A549 (cell line): ENCODE results near the gene SLC35E4. TPM values are rescaled to one million over a fixed set of nuclear protein-coding genes. Genes with fewer than 3 reads are reported as not detected.
"Not testable (repeated sequence)": the region's sequence is repeated elsewhere in the genome, so short reads cannot be mapped to it uniquely, and the experiment has no call there.

Source experiments
- ATAC-seq, 2 experiments: fragments of 200-7000 bp in 1 of 2; fragments of >200 bp in 1 of 2; cut with Nextera tagmentation in 1 of 2; cut with Tn5 transposase in 1 of 2; 3 replicates each; pipeline versions ENCODE4 v1.8.0 to v1.9.1; 2018 to 2020; ENCODE audit warnings: mild to moderate bottlenecking in 1 of 2, moderate library complexity in 1 of 2
- CTCF ChIA-PET: fragments of 300-600 bp; sonication (Branson Sonifier 250); formaldehyde crosslinking; extraction: SDS; loops from one replicate; lab custom pipeline; 2021; ENCODE audit warnings: antibody characterized with exemption, inconsistent platforms; lab: Yijun Ruan, JAX
- POLR2A ChIA-PET: fragments of 350-600 bp; formaldehyde crosslinking; extraction: SDS; loops from one replicate; lab custom pipeline; 2021; ENCODE audit warnings: antibody characterized with exemption, inconsistent platforms; lab: Yijun Ruan, JAX
- DNase-seq, 2 experiments: peaks; one replicate each; pipeline versions ENCODE4 v3.0.0 to v3.0.0-alpha.2; 2011 to 2016; ENCODE audit warnings: low read depth in 1 of 2, low spot score in 1 of 2
- FAIRE-seq: peaks from 2 replicates; lab custom pipeline; 2011; peaks lifted over from hg19 to GRCh38; lab: Jason Lieb, UNC
- H3K27ac ChIP-seq, 2 experiments: fragments of >200 bp; sonication (Bioruptor Twin); formaldehyde crosslinking; 3 replicates each; pipeline ENCODE4 v1.5.1; 2016 to 2017
- H3K4me1 ChIP-seq: fragments of >200 bp; sonication (Bioruptor Twin); formaldehyde crosslinking; 3 replicates; pipeline ENCODE4 v1.6.1; 2016
- H3K4me2 ChIP-seq: fragments of >200 bp; sonication (Bioruptor Twin); formaldehyde crosslinking; 3 replicates; pipeline ENCODE4 v1.6.1; 2016
- H3K4me3 ChIP-seq: fragments of >200 bp; sonication (Bioruptor Twin); formaldehyde crosslinking; 3 replicates; pipeline ENCODE4 v1.5.1; 2016
- H3K9me3 ChIP-seq: fragments of >200 bp; sonication (Bioruptor Twin); formaldehyde crosslinking; 3 replicates; pipeline ENCODE4 v1.6.1; 2016
- BHLHE40 ChIP-seq: IDR thresholded peaks from 2 replicates; pipeline ENCODE4 v1.6.1; 2012; ENCODE audit warnings: low read depth, low read length, inconsistent platforms
- CBX2 ChIP-seq: fragments of 200-600 bp; sonication (generic); IDR thresholded peaks from 2 replicates; pipeline ENCODE4 v1.6.1; 2016; ENCODE audit warnings: low read depth, mild to moderate bottlenecking, borderline replicate concordance
- CBX8 ChIP-seq: fragments of 200-600 bp; sonication (generic); IDR thresholded peaks from 2 replicates; pipeline ENCODE4 v1.6.1; 2016
- ESRRA ChIP-seq: fragments of 150-350 bp; IDR thresholded peaks from 2 replicates; pipeline ENCODE4 v1.6.1; 2014; ENCODE audit warnings: mild to moderate bottlenecking, low read length, borderline replicate concordance
- FOSB ChIP-seq: fragments of 250-450 bp; sonication (Bioruptor Pico); IDR thresholded peaks from 2 replicates; pipeline ENCODE4 v1.5.0; 2020; ENCODE audit warnings: mild to moderate bottlenecking, moderate library complexity
- FOSL2 ChIP-seq, 2 experiments: fragments of 450-650 bp in 1 of 2; fragments of >200 bp in 1 of 2; sonication (Bioruptor Twin) in 1 of 2; formaldehyde crosslinking; IDR thresholded peaks; 2 replicates each; pipeline versions ENCODE4 v1.5.0 to v1.6.1; 2016 to 2020; ENCODE audit warnings: mild to moderate bottlenecking in 1 of 2, moderate library complexity in 1 of 2
- HEYL ChIP-seq: fragments of 250-450 bp; sonication (Bioruptor Pico); IDR thresholded peaks from 2 replicates; pipeline ENCODE4 v1.8.0; 2021; ENCODE audit warnings: mild to moderate bottlenecking, moderate library complexity
- HOXA7 ChIP-seq: fragments of 250-450 bp; sonication (Bioruptor Pico); IDR thresholded peaks from 2 replicates; pipeline ENCODE4 v1.5.0; 2020; ENCODE audit warnings: mild to moderate bottlenecking, moderate library complexity
- KDM1A ChIP-seq: fragments of 200-600 bp; sonication (generic); IDR thresholded peaks from 2 replicates; pipeline ENCODE4 v1.6.1; 2016; ENCODE audit warnings: low read depth, mild to moderate bottlenecking
- MAFK ChIP-seq: fragments of 450-650 bp; IDR thresholded peaks from 2 replicates; pipeline ENCODE4 v1.6.1; 2014; ENCODE audit not compliant: partially characterized antibody
- NFE2L2 ChIP-seq: fragments of 150-350 bp; conservative IDR thresholded peaks from 2 replicates; pipeline ENCODE4 v1.6.1; 2014; ENCODE audit warnings: low read length
- POLR2A ChIP-seq: IDR thresholded peaks from 2 replicates; pipeline ENCODE4 v1.6.1; 2012; ENCODE audit warnings: mild to moderate bottlenecking, low read length
- POLR2AphosphoS2 ChIP-seq: conservative IDR thresholded peaks from 2 replicates; pipeline ENCODE4 v1.6.1; 2012; ENCODE audit warnings: low read length, improper control_type of control experiment, inconsistent platforms
- RCOR1 ChIP-seq: fragments of 150-350 bp; IDR thresholded peaks from 2 replicates; pipeline ENCODE4 v1.6.1; 2014; ENCODE audit warnings: antibody characterized with exemption, low read length, low read depth
- RFX5 ChIP-seq: fragments of 450-650 bp; IDR thresholded peaks from 2 replicates; pipeline ENCODE4 v1.7.1; 2014; ENCODE audit warnings: antibody characterized with exemption, mild to moderate bottlenecking, moderate library complexity
- SMC3 ChIP-seq: fragments of >200 bp; sonication (Bioruptor Twin); formaldehyde crosslinking; IDR thresholded peaks from 3 replicates; pipeline ENCODE4 v1.6.1; 2018; ENCODE audit warnings: inconsistent platforms
- SREBF2 ChIP-seq: fragments of 450-650 bp; IDR thresholded peaks from 2 replicates; pipeline ENCODE4 v1.6.1; 2014; ENCODE audit warnings: mild to moderate bottlenecking, moderate library complexity
- TP53 ChIP-seq: fragments of 250-450 bp; sonication (Bioruptor Pico); IDR thresholded peaks from 2 replicates; pipeline ENCODE4 v1.5.0; 2021; ENCODE audit warnings: mild to moderate bottlenecking, moderate library complexity
- ZC3H11A ChIP-seq: fragments of 450-650 bp; IDR thresholded peaks from 2 replicates; pipeline ENCODE4 v1.6.1; 2014; ENCODE audit warnings: antibody characterized with exemption, mild to moderate bottlenecking
- ZNF302 ChIP-seq: fragments of 250-450 bp; sonication (Bioruptor Pico); IDR thresholded peaks from 2 replicates; pipeline ENCODE4 v1.9.0; 2021; ENCODE audit warnings: inconsistent platforms, mild to moderate bottlenecking, moderate library complexity
- ZSCAN20 ChIP-seq: fragments of 250-450 bp; sonication (Bioruptor Pico); IDR thresholded peaks from 2 replicates; pipeline ENCODE4 v1.8.0; 2022; ENCODE audit warnings: mild to moderate bottlenecking, moderate library complexity
- WGBS: methylation state at CpG from one replicate; pipeline ENCODE4 v1.1.6; 2017; ENCODE audit errors: missing lambda C conversion rate; 5-methylcytosine and 5-hydroxymethylcytosine counted together
- polyA plus RNA-seq, 4 experiments: library from polyadenylated mRNA; depleted of rRNA in 3 of 4; stranded (reverse); fragments of >200 nt; fragmentation: RNase III in 1 of 4; extraction: RNeasy Plus Mini Kit Qiagen cat#74134 plus additional on column Dnase treatment in 1 of 4; gene quantifications; 2 replicates in 3 of 4; 3 replicates in 1 of 4; pipeline ENCODE4 v1.2.3, GENCODE V29; 2011 to 2017
- TF ChIP-seq, protein P1 (sequence below): fragments of >200 bp; sonication (Bioruptor Twin); formaldehyde crosslinking; IDR thresholded peaks from 3 replicates; pipeline ENCODE4 v1.5.1; 2016
- TF ChIP-seq, protein P2 (sequence below): fragments of 200-600 bp; sonication (generic); IDR thresholded peaks from 2 replicates; pipeline ENCODE4 v1.6.1; 2016; ENCODE audit warnings: antibody characterized with exemption, mild to moderate bottlenecking, moderate library complexity
- TF ChIP-seq, protein P3 (sequence below): IDR thresholded peaks from 2 replicates; pipeline ENCODE4 v1.6.1; 2012

SLC35E4 gene
- polyA plus RNA-seq, 2 of the 4 experiments (the other 2 are of a cell fraction), result 2.0 to 3.3 TPM

DNA sequence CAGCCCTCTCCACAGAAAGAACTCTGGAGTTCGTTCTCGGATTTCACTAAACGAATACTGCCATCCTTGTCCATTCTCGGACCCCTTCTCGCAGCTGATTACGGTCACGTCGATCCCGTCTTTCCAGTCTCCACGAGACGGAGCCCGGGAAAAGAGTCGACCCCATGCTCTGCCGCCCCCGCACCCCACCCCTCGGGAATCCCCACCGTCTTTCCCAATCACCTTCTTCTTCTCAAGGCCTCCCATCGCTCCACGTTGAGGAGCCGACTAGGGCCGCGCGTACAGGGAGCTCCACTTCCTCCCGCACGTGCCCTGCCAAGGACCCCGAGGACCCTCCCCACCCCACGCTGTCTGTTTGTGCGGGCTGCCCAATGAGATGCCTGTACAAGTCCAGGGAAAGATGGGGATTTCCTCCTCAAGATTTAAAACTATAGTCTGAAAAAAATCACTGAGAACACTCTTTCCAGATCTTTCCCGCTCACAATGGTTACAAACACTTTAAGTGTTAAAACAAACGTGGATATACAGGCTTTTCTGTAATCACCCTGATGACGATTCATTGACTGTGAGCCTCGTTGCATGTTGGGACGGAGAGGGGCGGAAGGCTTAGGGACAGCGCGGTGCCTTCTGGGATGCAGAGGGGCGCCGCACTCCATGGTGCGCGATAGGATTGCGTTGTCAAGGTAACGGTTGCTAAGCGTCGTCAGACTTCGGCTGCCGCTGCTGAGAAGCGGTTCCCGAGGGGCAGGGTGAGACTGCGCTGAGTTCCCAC lies 43.8 kb upstream of the SLC35E4 start, which contains the start of gene PES1 (continued):
- TF ChIP-seq, protein P1, sequence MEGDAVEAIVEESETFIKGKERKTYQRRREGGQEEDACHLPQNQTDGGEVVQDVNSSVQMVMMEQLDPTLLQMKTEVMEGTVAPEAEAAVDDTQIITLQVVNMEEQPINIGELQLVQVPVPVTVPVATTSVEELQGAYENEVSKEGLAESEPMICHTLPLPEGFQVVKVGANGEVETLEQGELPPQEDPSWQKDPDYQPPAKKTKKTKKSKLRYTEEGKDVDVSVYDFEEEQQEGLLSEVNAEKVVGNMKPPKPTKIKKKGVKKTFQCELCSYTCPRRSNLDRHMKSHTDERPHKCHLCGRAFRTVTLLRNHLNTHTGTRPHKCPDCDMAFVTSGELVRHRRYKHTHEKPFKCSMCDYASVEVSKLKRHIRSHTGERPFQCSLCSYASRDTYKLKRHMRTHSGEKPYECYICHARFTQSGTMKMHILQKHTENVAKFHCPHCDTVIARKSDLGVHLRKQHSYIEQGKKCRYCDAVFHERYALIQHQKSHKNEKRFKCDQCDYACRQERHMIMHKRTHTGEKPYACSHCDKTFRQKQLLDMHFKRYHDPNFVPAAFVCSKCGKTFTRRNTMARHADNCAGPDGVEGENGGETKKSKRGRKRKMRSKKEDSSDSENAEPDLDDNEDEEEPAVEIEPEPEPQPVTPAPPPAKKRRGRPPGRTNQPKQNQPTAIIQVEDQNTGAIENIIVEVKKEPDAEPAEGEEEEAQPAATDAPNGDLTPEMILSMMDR, result no peak
- TF ChIP-seq ESRRA (no peak), KDM1A (no peak), ZNF302 (CRISPR knock-in tag) (no peak), SMC3 (no peak), CBX2 (no peak), NFE2L2 (no peak), MAFK (no peak), TP53 (CRISPR knock-in tag) (no peak), SREBF2 (no peak), POLR2AphosphoS2 (no peak), POLR2A (peak; percentile 31), CBX8 (no peak), BHLHE40 (peak; percentile 94), RCOR1 (no peak), FOSL2 (IDR thresholded peaks at IDR 0.05) (no peak), FOSL2 (CRISPR knock-in tag; IDR thresholded peaks at IDR 0.05) (no peak), FOSB (no peak), RFX5 (peak; percentile 93), ZSCAN20 (CRISPR knock-in tag) (no peak), HEYL (CRISPR knock-in tag) (no peak), HOXA7 (CRISPR knock-in tag) (no peak), ZC3H11A (no peak)
- TF ChIP-seq, protein P2, sequence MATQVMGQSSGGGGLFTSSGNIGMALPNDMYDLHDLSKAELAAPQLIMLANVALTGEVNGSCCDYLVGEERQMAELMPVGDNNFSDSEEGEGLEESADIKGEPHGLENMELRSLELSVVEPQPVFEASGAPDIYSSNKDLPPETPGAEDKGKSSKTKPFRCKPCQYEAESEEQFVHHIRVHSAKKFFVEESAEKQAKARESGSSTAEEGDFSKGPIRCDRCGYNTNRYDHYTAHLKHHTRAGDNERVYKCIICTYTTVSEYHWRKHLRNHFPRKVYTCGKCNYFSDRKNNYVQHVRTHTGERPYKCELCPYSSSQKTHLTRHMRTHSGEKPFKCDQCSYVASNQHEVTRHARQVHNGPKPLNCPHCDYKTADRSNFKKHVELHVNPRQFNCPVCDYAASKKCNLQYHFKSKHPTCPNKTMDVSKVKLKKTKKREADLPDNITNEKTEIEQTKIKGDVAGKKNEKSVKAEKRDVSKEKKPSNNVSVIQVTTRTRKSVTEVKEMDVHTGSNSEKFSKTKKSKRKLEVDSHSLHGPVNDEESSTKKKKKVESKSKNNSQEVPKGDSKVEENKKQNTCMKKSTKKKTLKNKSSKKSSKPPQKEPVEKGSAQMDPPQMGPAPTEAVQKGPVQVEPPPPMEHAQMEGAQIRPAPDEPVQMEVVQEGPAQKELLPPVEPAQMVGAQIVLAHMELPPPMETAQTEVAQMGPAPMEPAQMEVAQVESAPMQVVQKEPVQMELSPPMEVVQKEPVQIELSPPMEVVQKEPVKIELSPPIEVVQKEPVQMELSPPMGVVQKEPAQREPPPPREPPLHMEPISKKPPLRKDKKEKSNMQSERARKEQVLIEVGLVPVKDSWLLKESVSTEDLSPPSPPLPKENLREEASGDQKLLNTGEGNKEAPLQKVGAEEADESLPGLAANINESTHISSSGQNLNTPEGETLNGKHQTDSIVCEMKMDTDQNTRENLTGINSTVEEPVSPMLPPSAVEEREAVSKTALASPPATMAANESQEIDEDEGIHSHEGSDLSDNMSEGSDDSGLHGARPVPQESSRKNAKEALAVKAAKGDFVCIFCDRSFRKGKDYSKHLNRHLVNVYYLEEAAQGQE, result no peak
- TF ChIP-seq, protein P3, sequence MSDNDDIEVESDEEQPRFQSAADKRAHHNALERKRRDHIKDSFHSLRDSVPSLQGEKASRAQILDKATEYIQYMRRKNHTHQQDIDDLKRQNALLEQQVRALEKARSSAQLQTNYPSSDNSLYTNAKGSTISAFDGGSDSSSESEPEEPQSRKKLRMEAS, result peak; percentile 96

DNA sequence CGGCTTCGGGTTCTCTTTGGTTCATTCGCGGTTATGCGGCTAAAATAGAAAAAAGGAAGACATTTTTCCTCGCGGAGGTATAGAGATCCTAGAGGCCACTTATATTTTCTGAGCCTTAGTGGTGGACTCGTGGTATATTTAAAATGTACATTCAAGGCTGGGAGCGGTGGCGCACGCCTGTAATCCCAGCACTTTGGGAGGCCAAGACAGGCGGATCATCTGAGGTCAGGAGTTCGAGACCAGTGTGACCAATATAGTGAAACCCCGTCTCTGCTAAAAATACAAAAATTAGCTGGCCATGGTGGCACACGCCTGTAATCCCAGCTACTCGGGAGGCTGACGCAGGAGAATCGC lies 43.2 kb upstream of the SLC35E4 start:
- not testable (repeated sequence) for DNase-seq, H3K4me1 ChIP-seq, ATAC-seq, H3K9me3 ChIP-seq, FAIRE-seq
- ChIA-PET CTCF (interaction anchor here (0.7 to 2.5 kb wide), 4 partner anchors 9 to 107 kb away, joined by 3 to 7 read pairs (median 3); no protein-coding TSS in a partner anchor), POLR2A (interaction anchor here (0.9 kb wide), 1 partner anchor 9 kb away, joined by 3 read pairs; no protein-coding TSS in a partner anchor)
- peak overlapping the region; percentile 92 for H3K4me2 ChIP-seq
- H3K27ac ChIP-seq, result peak overlapping the region in 1 of 2 experiments; percentile 92; a peak in 2 of 6 replicates
- 28% methylated on average over 17 of the region's 18 CpGs for WGBS
- peak overlapping the region; percentile 37 for H3K4me3 ChIP-seq
